Progenitor cell of endocrine pancreas (in vitro differentiated cells): ENCODE measurements around the gene PPP3CA. TPM values are rescaled to one million over a fixed set of nuclear protein-coding genes. Genes with fewer than 3 reads are reported as not detected.

ENCODE experiments used
- DNase-seq: peaks from one replicate; pipeline ENCODE4 v3.0.0; 2021; ENCODE audit warnings: low spot score; ENCODE audit not compliant: unreplicated experiment
- H3K27ac Mint-ChIP-seq: 2 replicates; pipeline ENCODE4 v1.8.0; 2021; ENCODE audit warnings: mild to moderate bottlenecking, moderate library complexity, mixed read lengths
- H3K27me3 Mint-ChIP-seq: 2 replicates; pipeline ENCODE4 v1.8.0; 2021; ENCODE audit warnings: mixed read lengths
- H3K36me3 Mint-ChIP-seq: 2 replicates; pipeline ENCODE4 v1.8.0; 2022; ENCODE audit warnings: mixed read lengths; ENCODE audit not compliant: insufficient read depth
- H3K4me1 Mint-ChIP-seq: 2 replicates; pipeline ENCODE4 v1.8.0; 2021; ENCODE audit warnings: low read depth, mixed read lengths
- H3K4me3 Mint-ChIP-seq: 2 replicates; pipeline ENCODE4 v1.8.0; 2021; ENCODE audit warnings: low read depth, mild to moderate bottlenecking, moderate library complexity, mixed read lengths
- H3K9me3 Mint-ChIP-seq: 2 replicates; pipeline ENCODE4 v1.8.0; 2021; ENCODE audit warnings: low read depth, mixed read lengths
- CTCF ChIP-seq: fragments of 200-600 bp; sonication (generic); IDR thresholded peaks from one replicate; pipeline ENCODE4 v1.5.0; 2021; ENCODE audit warnings: antibody characterized with exemption, mild to moderate bottlenecking; ENCODE audit not compliant: unreplicated experiment
- total RNA-seq: library from RNA; stranded (reverse); gene quantifications from 2 replicates; pipeline ENCODE4 v1.2.1, GENCODE V29; 2021

PPP3CA gene
- total RNA-seq, 1 donor from 2014 or later: 22.5 TPM

- no peak overlapping the region for H3K27ac Mint-ChIP-seq
- H3K4me3 Mint-ChIP-seq: no peak overlapping the region
- DNase-seq: no peak
- H3K27me3 Mint-ChIP-seq: no peaks in the 10 kb centered on the region
- no peaks in the 10 kb centered on the region for H3K36me3 Mint-ChIP-seq
- TF ChIP-seq CTCF: no peak
- no peaks in the 10 kb centered on the region for H3K9me3 Mint-ChIP-seq
- H3K4me1 Mint-ChIP-seq: peaks cover 3% of the 10 kb centered on the region
Observed at GRCh38 chr4:100989401-100989800, 357.9 kb downstream of the PPP3CA start.

DNA sequence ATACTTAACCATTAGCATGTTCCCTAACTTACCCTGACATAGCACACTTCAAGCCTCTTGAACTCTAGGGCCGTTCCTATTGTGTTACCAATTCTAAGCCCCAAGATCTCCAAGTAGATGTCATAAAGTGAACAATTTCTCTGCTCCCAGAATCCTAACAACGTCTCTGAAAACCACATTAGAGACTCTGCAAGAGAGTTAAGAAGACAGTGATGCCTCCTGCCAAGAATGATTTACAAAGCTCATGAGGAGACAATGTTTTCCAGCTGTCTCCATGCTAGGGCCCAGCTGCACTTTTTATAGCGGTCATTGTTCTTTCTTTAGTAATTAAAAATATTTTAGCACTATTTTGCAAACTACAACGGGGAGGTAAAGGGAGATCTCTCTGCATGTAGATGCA, 358.4 kb downstream of the PPP3CA start:
- TF ChIP-seq CTCF: no peak
- H3K36me3 Mint-ChIP-seq: no peaks in the 10 kb centered on the region
- DNase-seq: no peak
- no peaks in the 10 kb centered on the region for H3K9me3 Mint-ChIP-seq
- no peak overlapping the region for H3K4me3 Mint-ChIP-seq
- H3K27me3 Mint-ChIP-seq: no peaks in the 10 kb centered on the region
- H3K27ac Mint-ChIP-seq: no peak overlapping the region
- peaks cover 3% of the 10 kb centered on the region for H3K4me1 Mint-ChIP-seq

- TF ChIP-seq CTCF: no peak
- Mint-ChIP-seq H3K36me3 (no peaks in the 10 kb centered on the region), H3K4me3 (no peak overlapping the region), H3K4me1 (peaks cover 6% of the 10 kb centered on the region), H3K27ac (no peak overlapping the region), H3K27me3 (no peaks in the 10 kb centered on the region), H3K9me3 (no peaks in the 10 kb centered on the region)
- no peak for DNase-seq
Observed at GRCh38 chr4:100986360-100986868, 360.9 kb downstream of the PPP3CA start.

- DNase-seq: no peak
- H3K9me3 Mint-ChIP-seq: no peaks in the 10 kb centered on the region
- no peaks in the 10 kb centered on the region for H3K27me3 Mint-ChIP-seq
- no peaks in the 10 kb centered on the region for H3K36me3 Mint-ChIP-seq
- H3K4me3 Mint-ChIP-seq: no peak overlapping the region
- no peak for TF ChIP-seq CTCF
- H3K27ac Mint-ChIP-seq: no peak overlapping the region
- H3K4me1 Mint-ChIP-seq: peaks cover 7% of the 10 kb centered on the region
Observed at GRCh38 chr4:100985576-100985975, 361.8 kb downstream of the PPP3CA start.

- no peaks in the 10 kb centered on the region for H3K9me3 Mint-ChIP-seq
- H3K4me1 Mint-ChIP-seq: peaks cover 7% of the 10 kb centered on the region
- H3K36me3 Mint-ChIP-seq: no peaks in the 10 kb centered on the region
- no peaks in the 10 kb centered on the region for H3K27me3 Mint-ChIP-seq
- TF ChIP-seq CTCF: no peak
- no peak overlapping the region for H3K27ac Mint-ChIP-seq
- DNase-seq: no peak
- no peak overlapping the region for H3K4me3 Mint-ChIP-seq
Observed at GRCh38 chr4:100984901-100985300, 362.4 kb downstream of the PPP3CA start.
